Measurements from ENCODE around the gene TNKS2.

DNA sequence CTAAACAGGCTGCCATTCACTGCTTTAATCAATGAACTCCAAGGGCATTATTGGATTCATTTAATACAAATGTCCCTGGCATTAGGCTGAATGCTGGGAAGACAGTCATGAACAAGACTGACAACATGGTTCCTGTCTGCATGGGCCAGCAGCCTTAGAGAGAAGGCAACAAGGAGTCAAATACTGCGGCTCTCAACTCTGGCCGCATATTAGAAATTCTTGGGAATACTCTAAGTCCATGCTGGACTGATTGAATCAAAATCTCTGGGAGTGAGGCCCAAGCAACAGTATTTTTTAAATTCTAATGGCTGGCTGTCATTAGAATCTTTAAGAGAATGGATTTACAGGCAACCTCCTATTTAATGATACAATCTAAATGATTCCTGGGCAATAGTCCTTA is 76.9 kb downstream of the TNKS2 start:
- TF ChIP-seq POLR2A (IDR thresholded peaks at IDR 0.05; ENCODE audit: low read length), result no peak
- no peak for TF ChIP-seq GATA1 (IDR thresholded peaks at IDR 0.05; ENCODE audit: low read depth, low read length)

All from erythroblast (primary cell).